Loucy (cell line): ENCODE results near the gene SLAMF8.

Experiments
- H2AFZ ChIP-seq: fragments of 200-600 bp; sonication (generic); 2 replicates; pipeline ENCODE4 v1.6.0; 2016; ENCODE audit warnings: antibody characterized with exemption, mild to moderate bottlenecking, low read length, moderate library complexity
- H3F3A ChIP-seq: fragments of 200-600 bp; 2 replicates; pipeline ENCODE4 v1.6.0; 2016; ENCODE audit warnings: antibody characterized with exemption, low read depth, mild to moderate bottlenecking
- H3K27me3 ChIP-seq: fragments of 200-600 bp; sonication (generic); 2 replicates; pipeline ENCODE4 v1.6.1; 2014; ENCODE audit warnings: low read length, mild to moderate bottlenecking; ENCODE audit not compliant: insufficient read depth, poor library complexity, severe bottlenecking
- H3K36me3 ChIP-seq: fragments of 200-600 bp; sonication (generic); 2 replicates; pipeline ENCODE4 v1.6.1; 2016; ENCODE audit warnings: low read length; ENCODE audit not compliant: insufficient read depth
- H3K4me1 ChIP-seq: fragments of 200-600 bp; sonication (generic); 2 replicates; pipeline ENCODE4 v1.5.1; 2014; ENCODE audit warnings: low read length, mild to moderate bottlenecking; ENCODE audit not compliant: insufficient read depth, poor library complexity, severe bottlenecking
- H3K4me2 ChIP-seq: fragments of 200-600 bp; sonication (generic); 2 replicates; pipeline ENCODE4 v1.6.0; 2014; ENCODE audit warnings: antibody characterized with exemption, low read length, low read depth, mild to moderate bottlenecking; ENCODE audit not compliant: poor library complexity, severe bottlenecking
- H3K4me3 ChIP-seq: fragments of 200-600 bp; sonication (generic); 2 replicates; pipeline ENCODE4 v1.5.1; 2014; ENCODE audit warnings: low read length, mild to moderate bottlenecking, mixed read lengths; ENCODE audit not compliant: poor library complexity, severe bottlenecking
- H3K79me2 ChIP-seq: fragments of 200-600 bp; sonication (generic); 2 replicates; pipeline ENCODE4 v1.6.1; 2014; ENCODE audit warnings: low read length; ENCODE audit not compliant: insufficient read depth
- H3K9ac ChIP-seq: fragments of 200-600 bp; sonication (generic); 2 replicates; pipeline ENCODE4 v1.6.0; 2014; ENCODE audit warnings: mild to moderate bottlenecking, low read depth, low read length, moderate library complexity; ENCODE audit not compliant: poor library complexity, severe bottlenecking
- H3K9me2 ChIP-seq: fragments of 200-600 bp; sonication (generic); replicated peaks from 2 replicates; pipeline ENCODE4 v1.6.1; 2016; ENCODE audit warnings: low read depth, low read length, mixed read lengths
- H3K9me3 ChIP-seq: fragments of 200-600 bp; sonication (generic); 2 replicates; pipeline ENCODE4 v1.6.1; 2014; ENCODE audit warnings: mild to moderate bottlenecking, antibody characterized with exemption, low read length, low read depth; ENCODE audit not compliant: insufficient read depth
- H4K20me1 ChIP-seq: fragments of 200-600 bp; sonication (generic); 2 replicates; pipeline ENCODE4 v1.6.0; 2014; ENCODE audit warnings: antibody characterized with exemption, low read length, mild to moderate bottlenecking; ENCODE audit not compliant: insufficient read depth, poor library complexity, severe bottlenecking
- CTCF ChIP-seq: fragments of 200-600 bp; sonication (generic); conservative IDR thresholded peaks from 2 replicates; pipeline ENCODE4 v1.5.1; 2014; ENCODE audit warnings: mild to moderate bottlenecking, antibody characterized with exemption, low read length
- EZH2phosphoT487 ChIP-seq: fragments of 200-600 bp; IDR thresholded peaks from 2 replicates; pipeline ENCODE4 v1.6.1; 2018; ENCODE audit warnings: antibody characterized with exemption, mild to moderate bottlenecking, moderate library complexity, borderline replicate concordance

Gene SLAMF8

GRCh38 chr1:159835862-159836525 is 9.3 kb downstream of the SLAMF8 start:
- peak; percentile 37 for TF ChIP-seq CTCF
- TF ChIP-seq EZH2phosphoT487: no peak
- Histone ChIP-seq H3K9ac (no peak overlapping the region), H3K79me2 (no peaks in the 10 kb centered on the region), H3F3A (no peaks in the 10 kb centered on the region), H3K4me1 (peaks cover 11% of the 10 kb centered on the region), H3K9me3 (no peaks in the 10 kb centered on the region), H3K27me3 (no peaks in the 10 kb centered on the region), H2AFZ (no peak overlapping the region), H3K4me2 (no peak overlapping the region), H4K20me1 (no peaks in the 10 kb centered on the region), H3K36me3 (no peaks in the 10 kb centered on the region), H3K9me2 (no peaks in the 10 kb centered on the region), H3K4me3 (no peak overlapping the region)

- no peak overlapping the region for H3K4me3 ChIP-seq
- TF ChIP-seq EZH2phosphoT487 (no peak), CTCF (no peak)
Observed at GRCh38 chr1:159838715-159839114, 12.0 kb downstream of the SLAMF8 start.

GRCh38 chr1:159839116-159839849 is 12.6 kb downstream of the SLAMF8 start:
- Histone ChIP-seq H4K20me1 (no peaks in the 10 kb centered on the region), H3K79me2 (no peaks in the 10 kb centered on the region), H3K27me3 (no peaks in the 10 kb centered on the region), H3F3A (no peaks in the 10 kb centered on the region), H3K4me2 (no peak overlapping the region), H3K4me3 (no peak overlapping the region), H3K9me3 (no peaks in the 10 kb centered on the region), H2AFZ (no peak overlapping the region), H3K4me1 (peaks cover 21% of the 10 kb centered on the region), H3K9me2 (no peaks in the 10 kb centered on the region), H3K36me3 (no peaks in the 10 kb centered on the region), H3K9ac (no peak overlapping the region)
- no peak for TF ChIP-seq CTCF
- TF ChIP-seq EZH2phosphoT487: no peak

More at GRCh38 chr1:159838715-159839114, 12.0 kb downstream of the SLAMF8 start:
- H3K27me3 ChIP-seq: no peaks in the 10 kb centered on the region
- H3K9ac ChIP-seq: no peak overlapping the region
- no peaks in the 10 kb centered on the region for H3K9me3 ChIP-seq
- no peak overlapping the region for H2AFZ ChIP-seq
- no peaks in the 10 kb centered on the region for H3K9me2 ChIP-seq
- H3K36me3 ChIP-seq: no peaks in the 10 kb centered on the region
- H3K4me1 ChIP-seq: peaks cover 21% of the 10 kb centered on the region
- no peaks in the 10 kb centered on the region for H3F3A ChIP-seq
- H4K20me1 ChIP-seq: no peaks in the 10 kb centered on the region
- H3K79me2 ChIP-seq: no peaks in the 10 kb centered on the region
- no peak overlapping the region for H3K4me2 ChIP-seq
